H9 (cell line): ENCODE measurements around the gene SGSM2. TPM values are rescaled to one million over a fixed set of nuclear protein-coding genes. Genes with fewer than 3 reads are reported as not detected.

ENCODE experiments used
- DNase-seq: peaks from one replicate; pipeline ENCODE4 v3.0.0-alpha.2; 2017
- H2AFZ ChIP-seq: one replicate; pipeline ENCODE4 v1.6.1; 2013; ENCODE audit warnings: mild to moderate bottlenecking, low read length, control low read depth, moderate library complexity
- H2AK5ac ChIP-seq: 2 replicates; pipeline ENCODE4 v1.6.1; 2013; ENCODE audit warnings: low read length, control low read depth, mixed read lengths; ENCODE audit not compliant: insufficient read length
- H2BK120ac ChIP-seq: one replicate; pipeline ENCODE4 v1.6.1; 2013; ENCODE audit warnings: low read depth, mild to moderate bottlenecking, low read length, control low read depth, inconsistent platforms; ENCODE audit not compliant: poor library complexity, severe bottlenecking
- H2BK12ac ChIP-seq: 2 replicates; pipeline ENCODE4 v1.6.1; 2013; ENCODE audit warnings: low read length, control low read depth, mixed read lengths, low read depth; ENCODE audit not compliant: insufficient read length
- H2BK15ac ChIP-seq: 2 replicates; pipeline ENCODE4 v1.6.1; 2013; ENCODE audit warnings: low read depth, low read length, control low read depth
- H2BK20ac ChIP-seq: one replicate; pipeline ENCODE4 v1.6.1; 2013; ENCODE audit warnings: low read depth, mild to moderate bottlenecking, low read length, control low read depth, inconsistent platforms; ENCODE audit not compliant: poor library complexity, severe bottlenecking
- H2BK5ac ChIP-seq: 2 replicates; pipeline ENCODE4 v1.6.1; 2013; ENCODE audit warnings: low read length, control low read depth, mixed read lengths; ENCODE audit not compliant: insufficient read length
- H3K14ac ChIP-seq: 2 replicates; pipeline ENCODE4 v1.6.1; 2013; ENCODE audit warnings: low read length, control low read depth; ENCODE audit not compliant: insufficient read depth
- H3K18ac ChIP-seq: 2 replicates; pipeline ENCODE4 v1.6.1; 2013; ENCODE audit warnings: low read depth, mild to moderate bottlenecking, mixed read lengths, low read length, control low read depth; ENCODE audit not compliant: insufficient read length
- H3K23ac ChIP-seq: 2 replicates; pipeline ENCODE4 v1.6.1; 2013; ENCODE audit warnings: low read length, control low read depth, mixed read lengths, low read depth; ENCODE audit not compliant: insufficient read length
- H3K23me2 ChIP-seq: 2 replicates; pipeline ENCODE4 v1.6.1; 2013; ENCODE audit warnings: low read depth, mild to moderate bottlenecking, mixed read lengths, low read length, control low read depth; ENCODE audit not compliant: insufficient read length, poor library complexity, severe bottlenecking
- H3K27ac ChIP-seq: 2 replicates; pipeline ENCODE4 v1.5.1; 2013; ENCODE audit warnings: low read length, control low read depth, mixed read lengths, low read depth; ENCODE audit not compliant: insufficient read length
- H3K27me3 ChIP-seq: 2 replicates; pipeline ENCODE4 v1.6.1; 2013; ENCODE audit warnings: low read length, control low read depth, inconsistent platforms; ENCODE audit not compliant: insufficient read depth
- H3K4ac ChIP-seq: 2 replicates; pipeline ENCODE4 v1.6.1; 2013; ENCODE audit warnings: low read depth, mild to moderate bottlenecking, control low read depth, inconsistent platforms, low read length, moderate library complexity
- H3K4me1 ChIP-seq: 2 replicates; pipeline ENCODE4 v1.6.1; 2013; ENCODE audit warnings: low read length, control low read depth, inconsistent platforms; ENCODE audit not compliant: insufficient read depth
- H3K4me2 ChIP-seq: 2 replicates; pipeline ENCODE4 v1.6.1; 2013; ENCODE audit warnings: low read length, control low read depth, mixed read lengths; ENCODE audit not compliant: insufficient read length, insufficient read depth
- H3K56ac ChIP-seq: 2 replicates; pipeline ENCODE4 v1.6.1; 2013; ENCODE audit warnings: low read depth, mild to moderate bottlenecking, mixed read lengths, low read length, control low read depth; ENCODE audit not compliant: insufficient read length
- H3K79me1 ChIP-seq: 2 replicates; pipeline ENCODE4 v1.6.1; 2013; ENCODE audit warnings: low read depth, mild to moderate bottlenecking, moderate library complexity, low read length, control low read depth, inconsistent platforms; ENCODE audit not compliant: insufficient read depth, poor library complexity, severe bottlenecking
- H3K79me2 ChIP-seq: 2 replicates; pipeline ENCODE4 v1.6.1; 2013; ENCODE audit warnings: low read length, control low read depth, inconsistent platforms; ENCODE audit not compliant: insufficient read depth
- H3K9ac ChIP-seq: 2 replicates; pipeline ENCODE4 v1.6.1; 2013; ENCODE audit warnings: low read length, control low read depth, mixed read lengths; ENCODE audit not compliant: insufficient read length; ENCODE audit errors: extremely low read depth
- H3K9me3 ChIP-seq: one replicate; pipeline ENCODE4 v1.6.1; 2013; ENCODE audit warnings: low read depth, low read length, inconsistent platforms; ENCODE audit not compliant: control insufficient read depth
- H3T11ph ChIP-seq: one replicate; pipeline ENCODE4 v1.6.1; 2013; ENCODE audit warnings: mild to moderate bottlenecking, low read length, control low read depth, inconsistent platforms
- H4K20me1 ChIP-seq: one replicate; pipeline ENCODE4 v1.6.1; 2013; ENCODE audit not compliant: control insufficient read depth, insufficient read length, insufficient read depth
- H4K5ac ChIP-seq: 2 replicates; pipeline ENCODE4 v1.6.1; 2013; ENCODE audit warnings: low read depth, mild to moderate bottlenecking, mixed read lengths, low read length, control low read depth; ENCODE audit not compliant: insufficient read length
- H4K8ac ChIP-seq: replicated peaks from 2 replicates; pipeline ENCODE4 v1.6.1; 2013; ENCODE audit warnings: low read length, control low read depth, mixed read lengths, low read depth; ENCODE audit not compliant: insufficient read length
- H4K91ac ChIP-seq: 2 replicates; pipeline ENCODE4 v1.6.1; 2013; ENCODE audit warnings: low read depth, mild to moderate bottlenecking, moderate library complexity, mixed read lengths, low read length, control low read depth; ENCODE audit not compliant: insufficient read length
- H3K27ac Mint-ChIP-seq, 3 experiments: 2 replicates in 2 of 3; 3 replicates in 1 of 3; pipeline ENCODE4 v1.8.0; 2020 to 2021; ENCODE audit warnings: mixed read lengths in 3 of 3, mild to moderate bottlenecking in 1 of 3, moderate library complexity in 1 of 3
- H3K27me3 Mint-ChIP-seq: 2 replicates; pipeline ENCODE4 v1.8.0; 2021; ENCODE audit warnings: low read depth, mild to moderate bottlenecking, moderate library complexity, mixed read lengths
- H3K36me3 Mint-ChIP-seq, 3 experiments: 2 replicates in 2 of 3; 3 replicates in 1 of 3; pipeline ENCODE4 v1.8.0; 2020 to 2021; ENCODE audit warnings: low read depth in 3 of 3, mixed read lengths in 3 of 3; ENCODE audit not compliant: insufficient read depth in 1 of 3
- H3K4me1 Mint-ChIP-seq, 2 experiments: 2 replicates each; pipeline ENCODE4 v1.8.0; 2020; ENCODE audit warnings: mixed read lengths in 2 of 2
- H3K4me3 Mint-ChIP-seq, 2 experiments: 2 replicates in 1 of 2; 3 replicates in 1 of 2; pipeline ENCODE4 v1.8.0; 2020 to 2021; ENCODE audit warnings: mild to moderate bottlenecking in 2 of 2, mixed read lengths in 2 of 2, moderate library complexity in 1 of 2
- H3K9me3 Mint-ChIP-seq, 2 experiments: 2 replicates in 1 of 2; 3 replicates in 1 of 2; pipeline ENCODE4 v1.8.0; 2020; ENCODE audit warnings: mild to moderate bottlenecking in 2 of 2, mixed read lengths in 2 of 2, moderate library complexity in 1 of 2
- CTCF ChIP-seq: fragments of 200-600 bp; sonication (generic); conservative IDR thresholded peaks from 3 replicates; pipeline ENCODE4 v1.8.0; 2021; ENCODE audit warnings: antibody characterized with exemption, mild to moderate bottlenecking
- WGBS: extraction: QIAGEN DNeasy Blood & Tissue Kit; methylation state at CpG from one replicate; pipeline ENCODE4 v1.1.7; 2013; ENCODE audit warnings: missing lambda C conversion rate, low lambda C conversion rate, mixed read lengths; ENCODE audit not compliant: insufficient read length; ENCODE audit errors: extremely low coverage; 5-methylcytosine and 5-hydroxymethylcytosine counted together
- total RNA-seq: library from RNA; stranded (reverse); gene quantifications from 2 replicates; pipeline ENCODE4 v1.2.1, GENCODE V29; 2021

SGSM2 gene
- total RNA-seq, 1 experiment from 2014 or later, result 45.6 TPM

- Histone ChIP-seq H3K9me3 (no peaks in the 10 kb centered on the region), H4K20me1 (no peaks in the 10 kb centered on the region), H3K79me1 (no peaks in the 10 kb centered on the region), H3K14ac (no peak overlapping the region), H2BK120ac (no peak overlapping the region), H2AFZ (no peak overlapping the region), H3T11ph (no peak overlapping the region), H3K27ac (no peak overlapping the region), H2AK5ac (no peak overlapping the region), H3K23me2 (no peaks in the 10 kb centered on the region), H2BK20ac (no peak overlapping the region), H4K8ac (no peak overlapping the region), H3K4me2 (no peak overlapping the region), H3K79me2 (no peaks in the 10 kb centered on the region), H2BK15ac (no peak overlapping the region), H3K9ac (no peak overlapping the region), H3K27me3 (no peaks in the 10 kb centered on the region), H3K4ac (no peak overlapping the region), H3K18ac (no peak overlapping the region), H4K91ac (no peak overlapping the region), H4K5ac (no peak overlapping the region), H3K56ac (no peak overlapping the region), H2BK12ac (no peak overlapping the region), H3K23ac (no peak overlapping the region), H2BK5ac (no peak overlapping the region), H3K4me1 (no peaks in the 10 kb centered on the region)
- Mint-ChIP-seq H3K4me3 (no peak overlapping the region), H3K36me3 (peaks cover 4 to 18% (median 8%) of the 10 kb centered on the region in 3 experiments; a peak in 6 of 7 replicates), H3K27me3 (peaks cover 3% of the 10 kb centered on the region; the same call in 1 of the 2 replicates), H3K4me1 (peaks cover 8 to 10% of the 10 kb centered on the region in 2 experiments), H3K27ac (no peak overlapping the region), H3K9me3 (no peaks in the 10 kb centered on the region)
- WGBS, result no CpG with 5 or more reads among the region's 12 CpGs
- TF ChIP-seq CTCF, result no peak
- DNase-seq, result no peak
These were observed 27.4 kb downstream of the SGSM2 start for GRCh38 chr17:2364763-2365116.
